Spleen (tissue), 11 donors: ENCODE data around the gene PYCR2. TPM values are rescaled to one million over a fixed set of nuclear protein-coding genes. Genes with fewer than 3 reads are reported as not detected.

ENCODE experiments used
- DNase-seq: peaks from one replicate; pipeline ENCODE4 v3.0.0-alpha.2; 2020
- H3K27ac ChIP-seq, 8 donors: fragments of 200-600 bp; sonication (generic) in 7 of 8; 1 replicate in 4 of 8; 2 replicates in 4 of 8; pipeline versions ENCODE4 v1.5.0 to v1.8.0; 2016 to 2021; ENCODE audit warnings: inconsistent platforms in 4 of 8, mild to moderate bottlenecking in 4 of 8, moderate library complexity in 1 of 8
- H3K27me3 ChIP-seq, 7 donors: fragments of 200-600 bp; sonication (generic) in 6 of 7; replicated peaks in 1 of 7; 1 replicate in 4 of 7; 2 replicates in 3 of 7; pipeline versions ENCODE4 v1.5.0 to v1.8.0; 2016 to 2021; ENCODE audit warnings: inconsistent platforms in 3 of 7, mild to moderate bottlenecking in 1 of 7
- H3K36me3 ChIP-seq, 6 donors: fragments of 200-600 bp; sonication (generic) in 5 of 6; 1 replicate in 4 of 6; 2 replicates in 2 of 6; pipeline versions ENCODE4 v1.5.0 to v1.8.0; 2016 to 2021; ENCODE audit warnings: inconsistent platforms in 2 of 6
- H3K4me1 ChIP-seq, 6 donors: fragments of 200-600 bp; sonication (generic) in 5 of 6; 1 replicate in 3 of 6; 2 replicates in 3 of 6; pipeline versions ENCODE4 v1.5.0 to v1.8.0; 2016 to 2021; ENCODE audit warnings: inconsistent platforms in 3 of 6
- H3K4me3 ChIP-seq, 8 donors: fragments of 200-600 bp; sonication (generic) in 7 of 8; 1 replicate in 4 of 8; 2 replicates in 4 of 8; pipeline versions ENCODE4 v1.5.0 to v1.8.0; 2016 to 2021; ENCODE audit warnings: inconsistent platforms in 4 of 8, mild to moderate bottlenecking in 4 of 8, moderate library complexity in 2 of 8
- H3K9me3 ChIP-seq, 8 donors: fragments of 200-600 bp; sonication (generic) in 7 of 8; 1 replicate in 4 of 8; 2 replicates in 4 of 8; pipeline versions ENCODE4 v1.5.0 to v1.8.0; 2016 to 2021; ENCODE audit warnings: inconsistent platforms in 4 of 8
- CTCF ChIP-seq, 11 experiments: fragments of 200-600 bp in 7 of 11; fragments of 450-650 bp in 4 of 11; sonication (generic) in 4 of 11; IDR thresholded peaks in 8 of 11; conservative IDR thresholded peaks in 3 of 11; 1 replicate in 7 of 11; 2 replicates in 4 of 11; pipeline versions ENCODE4 v1.4.0 to v1.8.0; 2016 to 2021; ENCODE audit warnings: antibody characterized with exemption in 11 of 11, inconsistent platforms in 4 of 11, mild to moderate bottlenecking in 1 of 11
- POLR2A ChIP-seq, 3 donors: fragments of 450-650 bp; IDR thresholded peaks; one replicate each; pipeline ENCODE4 v1.5.1; 2017; ENCODE audit warnings: antibody characterized with exemption in 3 of 3, mild to moderate bottlenecking in 1 of 3
- POLR2AphosphoS5 ChIP-seq, 3 donors: sonication (generic); formaldehyde crosslinking; IDR thresholded peaks; one replicate each; pipeline ENCODE4 v1.5.1; 2017; ENCODE audit warnings: antibody characterized with exemption in 3 of 3
- WGBS, 5 donors: extraction: QIAGEN DNeasy Blood & Tissue Kit in 3 of 5; methylation state at CpG; one replicate each; pipeline versions ENCODE4 v1.1.5 to v1.1.7; 2013 to 2018; 5-methylcytosine and 5-hydroxymethylcytosine counted together
- intact Hi-C: fragments of 100-400 bp; cut with DNase I; formaldehyde crosslinking; loops from one replicate; pipeline ENCODE4 v1.15.0; 2023; ENCODE audit warnings: low total_unique reads
- polyA plus RNA-seq, 3 donors: library from polyadenylated mRNA; stranded (reverse); fragments of 200-250 nt; gene quantifications; one replicate each; pipeline ENCODE4 v1.2.1, GENCODE V29; 2013
- total RNA-seq, 7 donors: library from RNA; depleted of rRNA in 3 of 7; stranded (reverse); fragments of >200 nt in 3 of 7; fragmentation: NEBNext Ultra II Directional in 4 of 7; extraction: Animal tissue kit (Norgen Biotek cat#: 25700) in 4 of 7; gene quantifications; one replicate each; pipeline versions ENCODE4 v1.1.0 to v1.2.1, GENCODE V29; 2016 to 2021
- donor health status: healthy with polysubstance abuse.
- donor health status: DM: no; HTN: no; CAD: no; lungs with moderate emphysema.
- donor health status: DM: no; HTN: no; CAD: no.
- donor health status: Bipolar disorder and iron deficiency.
- donor health status: healthy.
- donor health status: DM: no; HTN: no; CAD: no.
- donor health status: DM: yes; HTN: yes; CAD: no.

Gene PYCR2
- total and polyA plus RNA-seq, 10 donors: 50.0 to 80.4 (median 68.2) TPM

- DNase-seq: peak; percentile 66
- 77 to 87% (median 79%) methylated on average over 14 of the region's 14 CpGs for WGBS, 5 donors
- Histone ChIP-seq H3K9me3 (no peaks in the 10 kb centered on the region), H3K27me3 (no peaks in the 10 kb centered on the region), H3K36me3 (no peaks in the 10 kb centered on the region), H3K4me1 (peaks cover 4 to 12% (median 10%) of the 10 kb centered on the region in 6 donors), H3K27ac (peak overlapping the region in 4 of 8 donors; percentile 36 to 67 (median 52)), H3K4me3 (no peak overlapping the region)
- no peak for TF ChIP-seq CTCF (IDR thresholded peaks at IDR 0.05 in 8 of 11, conservative IDR thresholded peaks at IDR 0.05 in 3 of 11)
- no peak for TF ChIP-seq POLR2A (IDR thresholded peaks at IDR 0.05)
- intact Hi-C loops: no loop called here
Observed at GRCh38 chr1:225928186-225929175, 4.4 kb upstream of the PYCR2 start.

GRCh38 chr1:225926551-225927113, 2.6 kb upstream of the PYCR2 start:
- Histone ChIP-seq H3K27ac (no peak overlapping the region), H3K4me3 (no peak overlapping the region), H3K36me3 (peaks cover 0 to 9% (median 7%) of the 10 kb centered on the region in 6 donors), H3K9me3 (no peaks in the 10 kb centered on the region), H3K27me3 (no peaks in the 10 kb centered on the region), H3K4me1 (peaks cover 16 to 30% (median 28%) of the 10 kb centered on the region in 6 donors)
- 61 to 78% (median 64%) methylated on average over 3 of the region's 3 CpGs for WGBS, 5 donors
- intact Hi-C loops: no loop called here
- TF ChIP-seq POLR2A (IDR thresholded peaks at IDR 0.05) (no peak), CTCF (IDR thresholded peaks at IDR 0.05 in 8 of 11, conservative IDR thresholded peaks at IDR 0.05 in 3 of 11) (no peak), POLR2AphosphoS5 (IDR thresholded peaks at IDR 0.05) (no peak)
- DNase-seq: peak; percentile 20

GRCh38 chr1:225923381-225923691, 714 bp downstream of the PYCR2 start:
- peaks cover 0 to 42% (median 27%) of the 10 kb centered on the region in 6 donors for H3K36me3 ChIP-seq
- H3K27me3 ChIP-seq: no peaks in the 10 kb centered on the region
- no peaks in the 10 kb centered on the region for H3K9me3 ChIP-seq
- intact Hi-C loops: no loop called here
- peaks cover 16 to 58% (median 44%) of the 10 kb centered on the region in 6 donors for H3K4me1 ChIP-seq
- TF ChIP-seq POLR2AphosphoS5 (IDR thresholded peaks at IDR 0.05) (no peak), CTCF (IDR thresholded peaks at IDR 0.05 in 8 of 11, conservative IDR thresholded peaks at IDR 0.05 in 3 of 11) (no peak), POLR2A (IDR thresholded peaks at IDR 0.05) (no peak)
- peak; percentile 48 for DNase-seq
- peak overlapping the region; percentile 70 to 99 (median 94) for H3K4me3 ChIP-seq
- 0 to 2% (median 1%) methylated on average over 7 to 8 of the region's 8 CpGs for WGBS, 5 donors
- H3K27ac ChIP-seq: peak overlapping the region; percentile 87 to 95 (median 92)
